ENCODE measurements around the gene CRAT.
A peak's percentile ranks its signal among the peaks of the same experiment; 100 is the strongest.

CRAT gene

DNA sequence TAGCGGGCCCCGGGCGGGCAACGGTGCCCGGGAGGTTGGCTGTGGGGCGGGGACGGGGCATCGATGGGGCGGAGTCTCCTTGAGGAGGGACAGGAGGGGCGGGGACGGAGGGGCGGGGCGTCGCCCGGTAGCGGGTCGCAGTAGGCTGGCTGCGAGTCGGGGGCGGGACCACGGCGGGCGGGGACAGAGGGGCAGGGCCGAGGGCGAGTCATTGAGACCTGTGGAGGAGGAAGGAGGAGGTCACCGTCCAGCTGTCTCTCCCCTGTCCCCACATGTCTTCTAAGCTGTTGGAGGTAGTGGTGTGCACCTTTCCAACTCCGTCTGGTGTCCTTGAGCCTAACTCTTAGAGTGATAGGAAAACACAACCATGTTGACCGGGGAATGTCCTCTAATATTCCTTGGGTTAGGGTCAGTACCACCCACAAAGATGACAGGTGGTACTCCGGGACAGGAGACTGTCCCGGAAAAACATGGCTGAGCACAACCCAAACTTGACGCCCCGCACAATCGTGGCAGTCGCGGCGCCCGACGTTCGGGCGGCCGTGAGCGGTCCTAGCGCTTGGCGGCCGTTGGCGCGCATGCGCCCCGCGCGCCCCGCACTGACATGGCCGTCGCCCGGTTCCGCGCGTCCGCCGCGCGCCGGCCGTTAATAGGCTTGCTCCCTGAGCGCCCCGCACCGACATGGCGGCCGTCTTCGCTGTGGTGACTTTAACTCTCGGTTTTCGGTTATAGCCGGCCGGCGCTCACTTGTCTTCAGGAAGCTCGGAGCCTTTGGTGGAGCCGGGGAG lies at the start of gene CRAT, which contains the start of gene PTPA:
CRAT (minus strand) TSS at position 54 of the 788 bp plus-strand sequence. CDS start 284 bp downstream, outside the sequence.
PTPA (plus strand) TSS at position 676 of the 788 bp plus-strand sequence. CDS start 186 bp downstream, outside the sequence.
- DNase-seq: peak; percentile 97

DNA sequence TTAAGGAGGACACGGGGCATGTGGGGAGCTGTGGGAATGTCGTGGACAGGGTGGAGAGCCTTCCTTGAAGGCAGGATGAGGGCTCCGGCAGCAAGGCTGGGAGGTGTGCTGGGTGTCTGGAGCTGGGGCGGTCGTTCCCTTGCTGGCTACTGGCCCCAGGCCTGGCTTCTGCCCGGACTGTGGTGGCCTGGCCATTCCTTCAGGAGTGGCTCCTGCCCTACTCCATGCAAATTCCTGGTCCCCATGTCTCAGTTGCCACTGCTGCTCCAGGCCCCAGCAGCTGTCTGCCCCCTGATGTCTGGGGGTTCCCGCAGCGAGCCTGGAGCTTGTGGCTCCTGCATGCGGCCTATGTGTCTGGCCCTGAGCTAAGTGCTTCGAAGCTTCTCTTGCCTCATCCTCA lies 45.6 kb upstream of the CRAT start:
- DNase-seq: no peak

DNA sequence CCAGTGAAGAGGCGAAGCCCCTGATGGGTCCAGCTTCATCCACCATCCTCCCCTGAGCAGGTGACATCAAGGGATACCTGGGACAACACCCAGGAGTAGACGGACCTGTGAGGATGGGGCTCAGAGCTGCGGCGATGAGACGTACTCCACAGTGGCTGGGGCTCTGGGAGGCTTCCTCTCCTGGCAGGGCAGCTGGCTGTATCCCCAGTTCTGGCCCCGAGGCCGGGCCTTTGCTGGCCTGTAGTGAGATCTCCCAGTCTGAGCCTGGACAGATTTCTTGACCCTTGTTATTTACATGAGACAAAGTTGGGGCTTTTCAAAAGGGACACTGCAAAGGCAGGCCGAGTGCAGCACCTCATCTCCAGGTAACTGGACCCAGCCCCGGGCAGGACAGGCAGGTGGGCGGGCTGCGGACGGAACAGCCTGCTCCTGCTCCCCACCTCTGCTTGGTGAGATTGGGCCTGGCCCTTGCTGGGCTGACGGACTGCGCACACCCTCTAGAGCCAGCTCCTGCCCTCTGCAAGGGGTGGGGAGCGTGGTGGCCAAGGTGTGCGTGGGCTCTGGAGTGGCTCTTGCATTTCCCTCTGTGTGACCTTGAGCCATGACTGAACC lies 44.4 kb upstream of the CRAT start:
- no peak for DNase-seq

GRCh38 chr9:129151469-129151868 lies 40.9 kb upstream of the CRAT start:
- no peak for DNase-seq

DNA sequence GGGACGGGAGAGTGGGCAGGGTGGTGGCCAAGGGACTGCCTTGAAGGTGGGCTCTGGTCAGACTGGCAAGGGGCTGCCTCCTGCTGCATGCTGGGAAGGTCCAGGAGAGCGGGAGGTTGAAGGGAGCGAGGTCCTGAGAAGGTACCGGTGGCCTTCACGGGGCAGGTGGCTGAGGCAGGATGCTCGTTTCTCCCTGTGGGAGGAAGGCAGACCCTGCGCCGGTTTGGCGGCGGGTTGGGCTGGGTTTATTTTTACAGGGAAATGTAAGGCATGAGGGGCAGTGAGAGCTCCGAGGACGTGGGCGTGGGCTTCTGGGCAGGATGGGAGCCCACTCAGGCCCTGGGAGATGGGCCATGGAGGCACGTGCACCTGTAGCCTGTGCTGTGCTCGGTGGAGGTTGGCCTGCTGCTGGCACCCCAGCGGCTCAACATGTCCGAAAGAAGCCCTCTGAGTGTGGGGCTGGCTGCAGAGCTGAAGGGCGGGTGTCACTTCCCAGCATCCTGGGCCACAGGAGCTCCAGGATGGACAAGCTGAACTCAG lies 40.1 kb upstream of the CRAT start:
- no peak for DNase-seq

DNA sequence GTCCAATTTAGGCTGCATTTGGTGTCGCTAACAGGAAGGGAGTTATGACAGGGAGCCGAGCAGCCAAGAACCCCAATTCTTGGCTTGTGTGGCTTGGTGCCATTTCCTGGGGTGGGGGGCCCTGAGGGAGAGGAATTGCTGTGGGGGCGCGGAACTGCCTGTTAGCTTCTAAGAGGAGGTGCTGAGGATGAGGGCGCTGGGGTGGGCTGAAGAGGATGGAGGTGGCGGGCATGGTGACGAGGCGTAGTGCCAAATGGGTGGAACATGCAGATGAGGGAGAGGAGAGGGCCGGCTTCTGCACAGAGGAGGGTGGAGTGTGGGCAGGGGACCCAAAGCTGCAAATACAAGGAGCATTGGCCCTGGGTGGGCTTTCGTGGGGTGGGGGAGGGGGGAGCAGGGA lies 39.5 kb upstream of the CRAT start:
- DNase-seq: no peak

GRCh38 chr9:129149442-129149841 lies 38.8 kb upstream of the CRAT start:
- DNase-seq: no peak

GRCh38 chr9:129148463-129149204 lies 38.0 kb upstream of the CRAT start:
- no peak for DNase-seq

GRCh38 chr9:129146441-129146941 lies 35.9 kb upstream of the CRAT start:
- no peak for DNase-seq

DNA sequence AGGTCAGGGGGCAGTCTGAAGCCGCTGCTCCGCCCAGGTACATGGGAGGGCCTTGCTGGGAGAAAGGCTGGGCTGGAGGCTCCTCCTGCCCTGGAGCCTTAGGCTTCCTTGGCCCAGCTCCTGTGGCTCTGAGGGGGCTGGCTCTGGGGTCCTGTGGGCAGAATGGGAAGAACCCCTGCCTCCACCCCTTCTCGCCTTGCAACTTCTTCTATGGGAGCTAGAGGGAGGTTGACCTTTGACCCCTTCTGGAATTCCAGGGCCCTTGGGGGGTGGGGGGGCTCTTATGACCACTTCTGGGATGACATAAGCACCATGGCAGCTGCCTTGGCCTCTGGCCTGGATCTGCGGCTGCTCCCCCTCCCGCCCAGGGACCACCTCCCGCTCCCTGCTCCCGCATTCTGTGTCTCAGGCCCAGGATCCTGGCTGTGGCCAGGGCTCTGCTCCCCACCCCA lies 35.3 kb upstream of the CRAT start:
- no peak for DNase-seq

DNA sequence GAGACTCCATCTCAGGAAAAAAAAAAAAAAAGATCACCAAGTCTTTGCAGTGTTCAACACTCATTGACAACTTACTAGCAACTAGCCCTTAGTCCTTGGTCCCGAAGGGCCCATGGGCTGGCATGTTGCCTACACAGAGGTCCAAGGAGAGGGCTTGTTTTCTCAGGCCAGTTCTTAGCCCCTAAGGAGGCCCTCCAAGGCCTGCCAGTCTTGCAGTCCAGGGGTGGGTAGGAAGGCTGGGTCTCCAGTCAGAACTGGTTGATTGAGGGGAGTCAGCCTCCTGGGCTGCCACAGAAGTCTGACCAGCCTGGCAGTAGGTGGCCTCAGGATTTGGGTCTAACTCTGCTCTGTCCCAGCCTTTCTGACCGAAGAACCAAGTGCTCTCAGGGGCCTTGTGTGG lies 34.7 kb upstream of the CRAT start:
- DNase-seq: no peak

DNA sequence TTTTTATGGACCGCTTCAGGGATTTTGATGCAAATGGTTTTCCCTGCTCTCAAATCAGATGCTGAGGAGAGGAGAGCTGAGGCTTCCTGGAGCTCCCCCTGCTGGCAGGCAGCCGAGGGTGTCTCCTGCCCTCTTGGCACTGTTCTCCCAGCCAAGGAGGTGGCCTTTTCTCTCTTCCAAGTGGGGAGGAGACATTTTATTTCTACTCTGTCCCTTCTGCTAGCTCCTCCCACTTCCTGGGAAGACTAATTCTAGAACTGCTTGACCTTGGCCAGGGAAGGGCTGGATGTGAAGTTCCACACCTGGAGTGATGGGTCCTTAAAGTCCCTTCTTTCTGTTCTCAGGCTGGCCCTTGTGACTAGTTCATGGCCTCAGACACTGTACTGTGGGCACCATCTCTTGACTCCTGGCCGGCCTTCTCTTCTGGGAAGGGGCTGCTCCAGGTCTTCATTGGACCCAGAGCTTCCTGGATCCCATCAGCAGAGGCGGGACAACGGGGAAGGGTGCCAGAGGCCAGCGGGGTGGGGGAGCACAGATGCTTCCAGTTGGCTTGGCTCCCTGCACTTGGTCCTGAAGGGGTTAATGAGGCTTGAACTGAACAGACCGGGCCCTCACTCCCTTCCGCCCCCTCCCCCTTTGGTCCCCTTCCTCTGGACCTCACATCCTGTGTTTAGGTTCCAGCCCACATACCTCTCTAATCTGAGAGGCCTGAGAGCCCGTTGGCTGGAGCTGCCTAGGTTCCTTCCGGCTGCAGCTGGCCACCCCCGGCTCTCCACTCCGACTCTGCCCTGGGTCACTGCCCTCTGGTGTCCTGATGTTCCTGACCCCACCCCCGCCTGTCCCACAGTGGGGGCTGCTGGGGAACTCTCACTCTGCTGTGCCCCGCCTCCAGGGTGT lies 32.7 kb upstream of the CRAT start:
- DNase-seq: peak; percentile 79

DNA sequence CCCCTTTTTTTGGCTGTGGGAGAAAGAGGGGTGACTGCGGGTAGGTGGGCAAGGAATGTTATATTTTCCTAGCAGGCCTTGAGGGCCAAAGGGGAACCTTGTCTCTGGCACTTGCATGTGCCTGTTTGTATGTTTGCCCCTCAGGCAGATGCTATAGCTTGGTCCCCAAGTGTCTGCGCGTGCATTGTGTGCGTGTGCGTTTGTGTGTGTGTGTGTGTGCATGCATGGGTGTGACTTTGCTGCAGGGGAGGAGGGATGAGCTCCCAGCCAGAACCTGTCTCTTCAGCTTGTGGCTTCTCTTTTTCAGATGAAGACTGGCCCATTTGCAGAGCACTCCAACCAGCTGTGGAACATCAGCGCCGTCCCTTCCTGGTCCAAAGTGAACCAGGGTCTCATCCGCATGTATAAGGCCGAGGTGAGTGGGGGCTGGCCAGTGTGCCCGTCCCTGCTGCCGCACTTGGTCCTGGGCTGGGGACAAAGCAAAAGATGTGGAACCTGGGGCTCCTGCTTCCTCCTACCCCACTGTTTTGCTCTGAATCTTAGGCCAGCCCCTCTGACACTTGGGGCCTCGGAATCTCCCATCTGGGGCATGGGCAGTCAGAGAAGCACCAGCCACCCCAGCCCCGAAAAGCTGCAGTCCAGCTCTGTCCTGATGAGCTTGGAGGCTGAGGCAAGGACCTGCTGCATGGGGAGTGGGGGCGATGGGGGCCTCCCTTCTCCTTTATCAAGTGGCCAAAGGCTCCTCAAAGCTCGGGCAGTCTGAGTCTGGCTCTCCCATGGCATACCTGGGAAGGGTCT lies 31.7 kb upstream of the CRAT start:
- DNase-seq: no peak

- DNase-seq: peak; percentile 39
Measured at GRCh38 chr9:129141066-129142041, 30.8 kb upstream of the CRAT start.

DNA sequence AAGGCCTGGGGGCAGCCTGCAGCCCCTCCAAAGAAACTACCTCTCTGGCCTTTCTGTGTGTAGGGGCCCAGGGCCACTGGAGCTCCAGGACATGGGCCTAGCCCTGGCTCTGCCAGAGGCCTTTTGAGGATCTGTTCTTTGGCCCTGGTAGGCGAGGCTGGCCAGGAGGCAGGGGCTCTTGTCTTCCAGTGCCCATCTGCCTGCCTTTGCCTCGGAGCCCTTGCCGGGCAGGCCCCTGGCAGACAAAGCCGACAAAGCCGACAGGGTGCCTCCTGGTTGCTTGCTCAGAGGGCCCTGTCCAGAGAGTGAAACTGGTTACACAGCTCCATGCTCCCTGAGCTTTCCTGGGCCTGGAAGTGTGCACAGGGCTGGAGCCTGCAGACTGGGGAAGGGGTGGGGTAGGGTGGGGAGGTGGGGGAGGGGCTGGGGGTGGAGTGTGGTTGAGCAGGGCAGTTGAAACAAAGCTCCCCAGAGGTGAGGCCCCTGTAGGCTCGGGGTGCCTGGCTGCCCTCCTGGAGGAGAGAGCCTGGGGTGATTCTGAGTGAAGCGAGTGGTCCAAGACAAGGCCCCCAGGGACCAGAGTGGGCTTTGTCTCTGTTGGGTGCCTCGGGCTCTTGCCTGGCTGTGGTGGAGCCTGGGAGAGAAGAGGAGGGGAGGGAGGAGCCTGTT lies 29.9 kb upstream of the CRAT start:
- peak; percentile 33 for DNase-seq

- DNase-seq: peak; percentile 94
Measured at GRCh38 chr9:129139993-129140396, 29.4 kb upstream of the CRAT start.

- DNase-seq: peak; percentile 90
Measured at GRCh38 chr9:129139233-129139992, 28.8 kb upstream of the CRAT start.

- no peak for DNase-seq
Measured at GRCh38 chr9:129138476-129139232, 28.1 kb upstream of the CRAT start.
